ENCODE measurements around the gene RNF166.

GRCh38 chr16:88702371-88703210, 3.6 kb downstream of the RNF166 start:
- TF ChIP-seq EZH2 (IDR thresholded peaks at IDR 0.05; ENCODE audit: borderline replicate concordance, low read depth, low read length, severe bottlenecking) = no peak
- TF ChIP-seq CTCF (IDR thresholded peaks at IDR 0.05; ENCODE audit: extremely low read depth in 1 of 2, insufficient read depth in 1 of 2, low read depth in 1 of 2, low read length in 2 of 2) = no peak
- no peak for TF ChIP-seq POLR2A (IDR thresholded peaks at IDR 0.05; ENCODE audit: low read depth, low read length)
- TF ChIP-seq FOS (IDR thresholded peaks at IDR 0.05; ENCODE audit: borderline replicate concordance, insufficient read depth, low read length) = no peak
- no peak for TF ChIP-seq POLR2AphosphoS5 (IDR thresholded peaks at IDR 0.05; ENCODE audit: insufficient read depth, low read depth, low read length)
- no peak for TF ChIP-seq GATA2 (IDR thresholded peaks at IDR 0.05; ENCODE audit: insufficient read depth, insufficient read length, low read depth, low read length)

Data from endothelial cell of umbilical vein (primary cell).